Ascending aorta (tissue), 2 donors: ENCODE results near the gene ACKR2. TPM values are rescaled to one million over a fixed set of nuclear protein-coding genes. Genes with fewer than 3 reads are reported as not detected.
A peak's percentile ranks its signal among the peaks of the same experiment; 100 is the strongest.
"Not testable (repeated sequence)": the region's sequence is repeated elsewhere in the genome, so short reads cannot be mapped to it uniquely, and the experiment has no call there.

Source experiments
- DNase-seq, 2 donors: peaks; one replicate each; pipeline ENCODE4 v3.0.0-alpha.2; 2019; ENCODE audit warnings: low spot score in 2 of 2
- H3K27ac ChIP-seq, 2 donors: fragments of 200-600 bp; sonication (generic); one replicate each; pipeline ENCODE4 v1.5.1; 2016 to 2017; ENCODE audit warnings: mild to moderate bottlenecking in 1 of 2
- H3K27me3 ChIP-seq: fragments of 200-600 bp; sonication (generic); one replicate; pipeline ENCODE4 v1.5.1; 2017
- H3K36me3 ChIP-seq, 2 donors: fragments of 200-600 bp; sonication (generic); one replicate each; pipeline ENCODE4 v1.5.1; 2016
- H3K4me1 ChIP-seq, 2 donors: fragments of 200-600 bp; sonication (generic); one replicate each; pipeline ENCODE4 v1.5.1; 2016 to 2017; ENCODE audit warnings: mild to moderate bottlenecking in 1 of 2
- H3K4me3 ChIP-seq, 2 donors: fragments of 200-600 bp; sonication (generic); one replicate each; pipeline ENCODE4 v1.5.1; 2016 to 2017; ENCODE audit warnings: mild to moderate bottlenecking in 1 of 2
- H3K9me3 ChIP-seq, 2 donors: fragments of 200-600 bp; sonication (generic); one replicate each; pipeline ENCODE4 v1.5.1; 2016
- intact Hi-C: fragments of 100-400 bp; cut with DNase I; formaldehyde crosslinking; loops from one replicate; pipeline ENCODE4 v1.15.1; 2023
- total RNA-seq: library from RNA; depleted of rRNA; stranded (reverse); fragments of >200 nt; gene quantifications from one replicate; pipeline ENCODE4 v1.1.0, GENCODE V29; 2016
- TF ChIP-seq, protein P1 (sequence below), 3 experiments: fragments of 200-600 bp in 2 of 3; fragments of 450-650 bp in 1 of 3; sonication (generic) in 2 of 3; IDR thresholded peaks; one replicate each; pipeline ENCODE4 v1.5.1; 2016 to 2019; ENCODE audit warnings: antibody characterized with exemption in 3 of 3, mild to moderate bottlenecking in 1 of 3, moderate library complexity in 1 of 3

ACKR2 gene
- total RNA-seq, 1 donor from 2014 or later: 24.5 TPM

DNA sequence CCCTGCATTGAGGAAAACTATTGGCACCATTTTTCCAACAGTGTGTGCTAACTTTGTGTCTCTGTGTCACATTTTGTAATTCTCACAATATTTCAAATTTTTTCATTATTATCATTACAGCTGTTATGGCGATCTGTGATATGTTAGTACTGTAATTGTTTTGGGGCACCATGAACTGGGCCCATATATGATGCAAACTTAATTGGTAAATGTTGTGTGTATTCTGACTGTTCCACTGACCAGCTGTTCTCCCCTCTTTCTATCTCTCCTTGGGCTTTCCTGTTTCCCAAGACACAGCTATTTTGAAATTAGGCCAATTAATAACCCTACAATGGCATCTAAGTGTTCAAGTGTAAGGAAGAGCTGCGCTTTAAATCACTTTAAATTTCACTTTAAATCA is 68.6 kb downstream of the ACKR2 start:
- Histone ChIP-seq H3K4me3 (no peak overlapping the region), H3K27me3 (no peaks in the 10 kb centered on the region), H3K36me3 (no peaks in the 10 kb centered on the region), H3K9me3 (no peaks in the 10 kb centered on the region), H3K4me1 (peaks cover 0 to 4% of the 10 kb centered on the region in 2 donors), H3K27ac (no peak overlapping the region)
- DNase-seq: no peak
- intact Hi-C loops: no loop called here
- TF ChIP-seq, protein P1, sequence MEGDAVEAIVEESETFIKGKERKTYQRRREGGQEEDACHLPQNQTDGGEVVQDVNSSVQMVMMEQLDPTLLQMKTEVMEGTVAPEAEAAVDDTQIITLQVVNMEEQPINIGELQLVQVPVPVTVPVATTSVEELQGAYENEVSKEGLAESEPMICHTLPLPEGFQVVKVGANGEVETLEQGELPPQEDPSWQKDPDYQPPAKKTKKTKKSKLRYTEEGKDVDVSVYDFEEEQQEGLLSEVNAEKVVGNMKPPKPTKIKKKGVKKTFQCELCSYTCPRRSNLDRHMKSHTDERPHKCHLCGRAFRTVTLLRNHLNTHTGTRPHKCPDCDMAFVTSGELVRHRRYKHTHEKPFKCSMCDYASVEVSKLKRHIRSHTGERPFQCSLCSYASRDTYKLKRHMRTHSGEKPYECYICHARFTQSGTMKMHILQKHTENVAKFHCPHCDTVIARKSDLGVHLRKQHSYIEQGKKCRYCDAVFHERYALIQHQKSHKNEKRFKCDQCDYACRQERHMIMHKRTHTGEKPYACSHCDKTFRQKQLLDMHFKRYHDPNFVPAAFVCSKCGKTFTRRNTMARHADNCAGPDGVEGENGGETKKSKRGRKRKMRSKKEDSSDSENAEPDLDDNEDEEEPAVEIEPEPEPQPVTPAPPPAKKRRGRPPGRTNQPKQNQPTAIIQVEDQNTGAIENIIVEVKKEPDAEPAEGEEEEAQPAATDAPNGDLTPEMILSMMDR (IDR thresholded peaks at IDR 0.05): no peak

- H3K4me1 ChIP-seq: peaks cover 0 to 4% of the 10 kb centered on the region in 2 donors
- H3K27ac ChIP-seq: peak overlapping the region; percentile 64 to 75
- H3K36me3 ChIP-seq: no peaks in the 10 kb centered on the region
- H3K9me3 ChIP-seq: no peaks in the 10 kb centered on the region
- H3K27me3 ChIP-seq: no peaks in the 10 kb centered on the region
- DNase-seq: no peak
- intact Hi-C loops: loop anchor here (2.0 to 10.0 kb wide), 2 partner anchors 41 to 295 kb away; partner anchors contain the start of gene SEC22C
- peak overlapping the region; percentile 69 to 70 for H3K4me3 ChIP-seq
- TF ChIP-seq, protein P1 (IDR thresholded peaks at IDR 0.05): no peak
These were observed 70.9 kb downstream of the ACKR2 start for GRCh38 chr3:42880183-42880582.

DNA sequence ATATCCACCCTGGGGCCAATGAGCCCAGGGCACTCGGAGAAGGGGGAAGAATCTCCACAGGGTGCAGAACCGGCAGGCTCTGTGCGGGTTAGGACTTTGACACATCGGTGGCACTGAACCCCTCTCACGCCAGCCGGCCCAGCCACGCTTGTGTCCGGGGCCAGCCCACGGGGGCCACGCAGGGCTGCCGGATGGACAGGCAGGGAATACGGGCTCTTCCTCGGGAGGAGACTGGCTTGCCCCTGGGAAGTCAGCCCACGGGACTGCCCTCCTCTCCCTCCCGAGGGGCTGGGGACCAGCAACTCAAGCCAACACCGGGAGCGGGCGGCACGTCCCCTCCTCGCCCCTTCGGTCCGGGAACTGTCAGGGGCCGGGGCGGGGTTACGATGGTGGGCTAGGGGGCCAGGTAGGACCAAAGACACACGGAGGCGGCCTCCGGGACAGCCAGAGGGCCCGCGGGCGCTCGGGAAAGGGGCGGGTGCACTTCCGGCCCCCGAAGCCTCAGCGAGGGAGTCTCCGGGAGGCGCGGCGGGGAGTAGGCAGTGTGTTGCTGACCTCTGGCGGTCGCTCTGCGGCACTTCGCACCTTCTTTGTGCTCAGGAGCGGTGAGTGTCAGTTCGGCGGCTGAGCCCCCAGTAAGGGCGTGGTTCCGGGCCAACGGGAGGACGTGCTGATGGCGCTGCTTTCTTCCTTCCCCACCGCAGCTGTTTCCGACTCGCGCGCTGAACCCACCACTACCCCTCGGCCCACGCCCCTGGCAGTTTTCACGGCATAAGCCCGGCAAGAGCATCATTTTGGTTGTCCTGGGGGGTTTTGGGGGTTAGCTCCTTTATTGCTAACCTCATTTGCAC is 71.6 kb downstream of the ACKR2 start:
- Histone ChIP-seq H3K27me3 (no peaks in the 10 kb centered on the region), H3K4me3 (peak overlapping the region; percentile 69 to 70), H3K4me1 (peaks cover 0 to 4% of the 10 kb centered on the region in 2 donors), H3K36me3 (no peaks in the 10 kb centered on the region), H3K9me3 (no peaks in the 10 kb centered on the region), H3K27ac (peak overlapping the region; percentile 64 to 75)
- DNase-seq: peak; percentile 25 to 92
- intact Hi-C loops: loop anchor here (1.0 to 10.0 kb wide), 4 partner anchors 42 to 296 kb away; partner anchors contain the start of gene SEC22C
- TF ChIP-seq, protein P1 (IDR thresholded peaks at IDR 0.05): peak; percentile 88 to 97 (median 95)

- not testable (repeated sequence) for H3K4me1 ChIP-seq, H3K9me3 ChIP-seq, DNase-seq, H3K4me3 ChIP-seq, H3K27ac ChIP-seq, H3K36me3 ChIP-seq, H3K27me3 ChIP-seq
- intact Hi-C loops: loop anchor here (10.0 kb wide), 1 partner anchor 299 kb away; the partner anchor contains the start of gene SEC22C
These were observed 74.1 kb downstream of the ACKR2 start for GRCh38 chr3:42883251-42883930.

DNA sequence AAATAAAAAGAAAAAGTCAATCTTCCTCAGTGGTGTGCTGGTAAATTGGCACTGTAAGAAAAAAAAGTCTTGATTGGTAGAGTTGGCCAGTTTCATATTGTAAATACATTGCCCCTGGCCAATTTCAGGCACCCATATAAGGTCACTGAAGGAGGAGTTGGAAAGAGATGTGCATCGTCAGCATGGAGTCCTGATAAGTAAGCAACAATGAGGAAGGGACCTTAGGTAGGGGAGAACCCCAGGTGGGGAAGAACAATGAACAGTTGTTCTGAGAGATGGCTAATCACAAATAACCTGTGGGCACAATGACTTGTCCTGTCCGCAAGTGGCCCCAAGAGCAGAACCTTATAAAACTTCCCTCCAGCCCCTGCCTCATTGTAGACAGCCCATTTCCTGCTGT is 75.1 kb downstream of the ACKR2 start:
- intact Hi-C loops: loop anchor here (10.0 kb wide), 1 partner anchor 300 kb away; the partner anchor contains the start of gene SEC22C
- H3K27me3 ChIP-seq: no peaks in the 10 kb centered on the region

More for the DNA sequence above, 75.1 kb downstream of the ACKR2 start:
- no peaks in the 10 kb centered on the region for H3K36me3 ChIP-seq
- no peaks in the 10 kb centered on the region for H3K9me3 ChIP-seq
- TF ChIP-seq, protein P1 (IDR thresholded peaks at IDR 0.05): no peak
- DNase-seq: no peak
- no peak overlapping the region for H3K27ac ChIP-seq
- H3K4me1 ChIP-seq: peaks cover 0 to 4% of the 10 kb centered on the region in 2 donors
- H3K4me3 ChIP-seq: no peak overlapping the region
